Right forelimb (tissue), 1 donor: ENCODE measurements around the gene ACTL8.
A peak's percentile ranks its signal among the peaks of the same experiment; 100 is the strongest.

ENCODE experiments used
- DNase-seq: peaks from one replicate; pipeline ENCODE4 v3.0.0-alpha.2; 2018

ACTL8 gene

DNA sequence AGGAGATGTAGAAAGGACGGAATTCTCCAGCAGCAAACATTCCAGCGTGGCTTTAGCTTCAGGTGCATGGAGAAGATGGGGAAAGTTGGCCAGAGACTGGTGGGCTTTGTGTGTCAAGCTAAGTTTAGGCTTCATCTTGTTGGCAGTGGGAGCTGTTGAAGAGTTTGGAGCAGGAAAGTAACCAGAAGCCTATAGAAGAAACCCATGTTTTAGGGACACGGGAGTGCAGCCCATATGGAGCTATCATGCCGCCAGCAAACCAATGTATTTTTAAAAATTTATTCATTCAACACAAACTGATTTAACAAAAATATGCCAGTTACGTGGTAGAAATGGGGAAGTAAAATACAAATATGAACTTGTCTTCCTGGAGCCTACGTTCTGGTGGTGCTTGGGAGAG, 53.7 kb downstream of the ACTL8 start:
- DNase-seq, result no peak

DNA sequence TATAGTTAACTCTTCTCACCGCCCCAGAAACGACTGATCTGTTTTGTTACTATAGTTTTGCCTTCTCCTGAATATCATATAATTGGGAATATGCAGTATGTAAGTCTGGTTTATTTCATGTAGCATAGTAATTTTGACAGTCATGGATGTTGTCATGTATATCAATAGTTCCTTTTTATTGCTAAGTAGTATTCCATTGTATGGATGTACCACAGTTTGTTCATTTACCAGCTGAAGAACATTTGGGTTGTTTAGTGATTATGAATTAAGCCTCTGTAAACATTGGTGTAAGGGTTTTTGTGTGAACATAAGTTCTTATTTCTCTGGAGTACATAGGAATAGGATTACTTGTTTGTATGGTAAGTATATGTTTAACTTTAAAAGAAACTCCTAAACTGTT, 55.5 kb downstream of the ACTL8 start:
- no peak for DNase-seq

DNA sequence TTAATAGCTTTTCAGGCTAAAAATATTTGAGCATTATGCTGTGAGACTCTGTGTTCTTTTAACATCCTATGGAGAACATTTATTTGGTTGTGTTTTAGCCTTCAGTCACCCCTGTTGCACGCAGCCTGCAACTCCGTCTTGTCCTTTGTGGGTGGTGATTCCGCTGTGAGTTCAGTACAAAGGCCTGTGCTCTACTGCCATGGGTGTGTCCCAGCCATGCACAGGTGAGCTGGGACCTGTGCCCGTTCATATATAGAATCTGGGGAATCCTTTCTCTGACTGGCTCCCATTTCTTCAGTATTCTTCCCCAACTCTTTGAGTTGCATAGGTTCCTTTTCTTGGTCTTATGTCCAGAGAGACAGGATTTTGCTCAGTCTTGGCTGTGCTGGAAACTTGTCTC, 61.4 kb downstream of the ACTL8 start:
- DNase-seq, result no peak

DNA sequence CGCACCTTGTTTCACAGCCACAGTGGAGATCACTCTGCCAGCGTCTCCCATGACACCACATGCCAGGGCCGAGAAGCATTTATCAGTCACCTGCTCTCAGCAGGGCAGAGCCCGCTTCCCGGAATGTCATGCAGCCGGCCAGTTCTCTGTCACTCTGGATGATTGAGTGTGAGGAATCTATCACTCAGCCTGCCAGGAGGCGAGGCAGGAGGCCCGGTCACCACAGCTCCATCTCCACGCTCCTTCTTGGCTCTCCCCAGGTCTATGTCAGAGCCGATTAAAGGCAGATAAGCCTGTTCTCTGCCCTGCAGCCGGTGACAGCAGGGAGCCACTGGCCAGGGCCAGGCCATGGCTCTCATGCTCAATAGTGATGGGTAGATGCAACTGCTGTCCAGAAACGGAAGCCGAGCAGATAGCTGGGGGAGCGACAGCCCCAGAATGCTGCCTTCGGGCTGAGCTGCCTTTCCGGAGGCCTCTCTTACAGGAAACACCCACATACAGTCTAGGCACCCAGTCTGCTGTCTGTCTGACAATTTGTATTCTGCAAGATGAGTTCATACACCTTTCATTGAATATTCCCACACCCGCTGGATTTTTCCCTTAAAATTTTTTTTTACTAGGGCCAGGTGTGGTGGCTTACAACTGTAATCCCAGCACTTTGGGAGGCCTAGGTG, 64.1 kb downstream of the ACTL8 start:
- no peak for DNase-seq

DNA sequence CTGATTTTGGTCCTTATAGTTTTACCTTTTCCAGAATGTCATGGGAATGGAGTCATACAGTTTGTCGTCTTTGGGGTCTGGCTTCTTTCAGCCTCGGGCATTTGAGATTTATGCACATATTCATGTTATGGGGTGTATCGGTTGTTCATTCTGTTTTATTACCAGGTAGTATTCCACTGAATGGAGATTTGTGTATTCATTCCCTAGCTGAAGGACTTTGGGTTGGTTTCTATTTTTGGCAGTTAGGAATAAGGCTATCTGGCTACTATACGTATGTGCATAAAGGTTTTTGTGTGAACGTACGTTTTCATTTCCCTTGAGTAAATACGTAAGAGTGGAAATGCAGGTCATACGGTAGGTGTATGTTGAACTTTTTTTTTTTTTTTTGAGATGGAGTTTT, 65.1 kb downstream of the ACTL8 start:
- DNase-seq, result no peak

DNA sequence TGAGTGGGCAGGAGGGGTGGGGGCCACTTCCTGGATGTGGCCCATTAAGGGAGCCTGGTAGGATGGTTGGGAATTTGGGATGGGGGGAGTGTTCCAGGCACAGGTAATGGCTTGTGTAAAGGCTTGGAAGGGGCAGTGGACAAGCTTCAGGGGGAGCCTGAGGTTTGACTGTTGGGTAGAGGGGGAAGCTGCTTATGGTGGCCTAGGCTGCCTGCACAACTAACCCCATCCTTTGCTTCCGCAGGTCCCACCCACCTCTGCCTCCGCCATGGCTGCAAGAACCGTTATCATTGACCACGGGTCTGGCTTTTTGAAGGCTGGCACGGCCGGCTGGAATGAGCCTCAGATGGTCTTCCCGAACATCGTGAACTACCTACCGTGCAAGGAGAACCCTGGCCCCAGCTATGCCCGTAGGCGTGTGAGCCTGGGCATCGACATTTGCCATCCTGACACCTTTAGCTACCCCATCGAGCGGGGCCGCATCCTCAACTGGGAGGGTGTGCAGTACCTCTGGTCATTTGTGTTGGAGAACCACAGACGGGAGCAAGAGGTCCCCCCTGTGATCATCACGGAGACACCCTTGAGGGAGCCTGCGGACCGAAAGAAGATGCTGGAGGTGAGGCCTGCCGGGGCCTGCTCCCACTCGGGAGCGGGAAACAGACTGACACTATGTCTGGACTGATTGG, 67.8 kb downstream of the ACTL8 start:
- DNase-seq, result no peak

DNA sequence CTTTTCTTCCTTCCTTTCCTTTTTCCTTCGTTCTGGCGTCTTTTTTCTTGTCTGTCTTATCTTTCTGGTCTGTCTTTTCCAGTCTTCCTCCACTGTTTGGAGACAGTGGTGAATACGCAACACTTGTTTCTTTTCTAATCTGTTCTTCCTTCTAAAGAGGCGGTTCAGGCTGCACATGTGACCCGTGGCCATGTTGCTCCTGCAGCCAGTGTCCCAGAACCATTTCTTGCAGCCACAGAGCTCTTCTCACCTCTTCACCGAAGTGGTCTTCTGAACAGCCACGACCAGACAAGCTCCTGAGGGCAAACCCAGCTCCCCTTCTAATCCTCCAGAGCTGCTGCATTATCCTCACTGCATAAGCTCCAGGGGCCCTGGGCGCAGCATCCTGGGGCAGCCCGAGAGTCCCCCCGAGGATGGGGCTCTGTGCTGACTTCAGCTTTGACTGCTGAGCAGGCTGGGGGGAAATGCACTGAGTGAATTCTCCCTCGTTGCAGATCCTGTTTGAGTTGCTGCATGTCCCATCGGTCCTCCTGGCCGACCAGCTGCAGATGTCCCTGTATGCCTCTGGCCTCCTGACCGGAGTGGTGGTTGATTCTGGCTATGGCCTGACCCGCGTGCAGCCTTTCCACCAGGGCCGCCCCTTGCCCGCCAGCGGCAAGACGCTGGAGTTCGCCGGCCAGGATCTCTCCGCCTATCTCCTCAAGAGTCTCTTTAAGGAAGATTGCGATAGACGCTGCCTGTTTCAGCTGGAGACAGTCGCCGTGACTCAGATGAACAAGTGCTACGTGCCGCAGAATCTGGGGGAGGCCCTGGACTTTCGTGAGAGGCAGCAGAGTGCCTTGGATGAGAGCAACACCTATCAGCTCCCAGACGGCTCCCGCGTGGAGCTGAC, 70.4 kb downstream of the ACTL8 start:
- DNase-seq, result no peak

DNA sequence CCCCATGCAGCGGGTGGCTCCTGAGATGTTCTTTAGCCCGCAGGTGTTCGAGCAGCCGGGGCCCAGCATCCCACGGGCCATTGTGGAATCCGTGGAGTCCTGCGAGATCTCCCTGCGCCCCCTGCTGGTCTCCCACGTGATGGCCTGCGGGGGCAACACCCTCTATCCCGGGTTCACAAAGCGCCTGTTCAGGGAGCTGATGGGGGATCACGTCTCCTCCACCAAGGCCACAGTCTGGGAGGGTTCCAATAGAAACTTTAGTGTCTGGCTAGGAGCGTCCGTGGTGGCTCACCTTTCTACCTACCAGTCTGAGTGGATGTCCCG, 71.0 kb downstream of the ACTL8 start:
- peak; percentile 53 for DNase-seq

DNA sequence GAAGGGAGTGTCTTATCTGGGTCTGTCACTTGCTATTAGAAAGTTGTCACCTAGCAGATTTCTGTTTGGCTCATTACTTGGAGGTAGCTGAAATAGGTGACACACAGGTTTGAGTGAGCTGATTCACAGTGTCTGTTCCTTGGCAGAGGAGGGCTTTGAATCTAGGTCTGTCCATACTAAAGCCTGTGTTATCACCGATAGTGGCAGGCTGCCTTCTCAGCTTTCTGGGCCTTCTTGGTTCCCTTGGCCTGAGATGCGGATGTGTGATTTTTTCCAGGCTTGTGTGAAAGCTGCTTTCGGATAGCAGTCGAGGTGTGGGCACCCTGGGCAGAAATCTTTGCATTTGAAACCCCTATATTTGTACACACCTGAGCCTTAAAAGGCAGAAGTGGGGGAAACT, 73.9 kb downstream of the ACTL8 start:
- DNase-seq, result no peak

DNA sequence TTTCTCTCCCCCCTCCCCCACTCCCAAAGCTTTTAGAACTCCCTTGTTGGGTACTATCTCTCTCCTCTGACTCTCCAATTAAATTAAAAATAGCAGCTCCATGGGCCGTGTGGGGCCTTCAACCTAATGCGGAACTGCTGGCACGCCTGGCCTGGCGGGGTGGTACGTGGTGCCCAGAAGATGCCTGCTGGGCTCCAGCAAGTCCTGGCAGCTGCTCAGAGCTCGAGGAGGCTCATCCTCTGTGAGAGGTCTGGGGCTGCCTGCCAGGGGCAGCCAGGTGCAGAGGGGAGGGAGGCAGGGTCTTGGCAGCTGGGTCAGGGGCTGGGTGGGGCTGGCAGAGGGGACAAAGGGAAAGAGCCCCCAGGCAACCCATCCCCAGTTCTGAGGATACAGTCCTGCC, 74.4 kb downstream of the ACTL8 start:
- DNase-seq, result no peak

DNA sequence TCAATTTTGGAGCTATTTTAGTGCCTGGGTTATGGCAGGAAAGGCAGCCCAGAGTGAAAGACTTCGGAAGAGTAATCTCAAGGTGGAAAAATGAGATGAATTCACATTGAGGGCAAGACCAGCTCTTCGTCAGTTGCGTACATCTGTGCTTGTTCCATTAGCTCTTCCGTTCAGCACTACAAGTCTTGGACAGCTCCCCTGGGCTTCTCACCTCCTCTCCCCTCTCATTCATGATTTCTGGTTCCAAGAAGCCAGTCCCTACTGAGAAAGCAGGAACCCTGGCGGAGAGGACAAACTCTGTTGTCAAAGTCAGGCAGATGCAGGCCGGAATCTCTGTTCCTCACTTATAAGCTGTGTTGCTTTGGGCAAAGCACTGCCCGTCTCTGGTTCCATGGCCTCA, 76.5 kb downstream of the ACTL8 start:
- peak; percentile 54 for DNase-seq

DNA sequence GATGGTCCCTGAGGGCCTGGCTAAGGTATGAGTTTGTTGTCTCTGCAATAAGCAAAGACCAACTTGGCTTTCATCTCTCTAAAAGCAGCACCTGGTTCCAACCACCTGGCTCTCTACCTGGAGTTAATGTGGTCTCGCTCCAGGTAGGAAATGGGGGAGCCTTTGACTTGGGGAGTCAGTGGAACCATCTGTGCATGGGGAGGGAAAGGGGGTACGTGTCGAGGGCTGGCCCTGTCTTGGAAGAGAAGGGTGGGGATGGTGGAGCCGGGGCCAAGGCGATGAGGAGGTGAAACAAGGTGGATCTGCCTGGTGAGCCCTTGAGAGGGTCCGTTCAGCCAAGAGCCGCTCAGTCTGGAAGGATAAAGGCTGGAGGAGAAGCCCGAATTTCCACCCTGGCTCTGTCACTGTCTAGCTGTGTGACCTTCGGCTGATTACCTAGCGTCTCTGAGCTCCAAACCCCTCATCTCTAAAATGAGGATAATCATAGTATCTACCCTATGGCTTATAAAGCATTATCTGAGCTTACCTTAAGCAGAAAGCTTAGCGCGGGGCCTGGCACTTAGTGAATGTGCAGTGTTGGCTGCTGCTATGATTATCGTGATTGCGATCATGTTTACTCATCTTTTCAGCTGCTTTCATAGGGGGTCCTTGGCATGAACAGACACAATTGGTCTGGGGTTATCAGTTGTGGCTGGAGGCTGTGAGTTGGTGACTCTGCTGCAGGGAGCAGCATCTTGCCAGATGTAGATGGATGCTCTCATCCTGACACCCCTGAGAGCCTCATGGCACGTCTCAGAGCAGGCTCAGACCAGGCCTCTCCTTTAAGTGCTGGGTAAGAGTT, 78.7 kb downstream of the ACTL8 start:
- DNase-seq, result peak; percentile 20

DNA sequence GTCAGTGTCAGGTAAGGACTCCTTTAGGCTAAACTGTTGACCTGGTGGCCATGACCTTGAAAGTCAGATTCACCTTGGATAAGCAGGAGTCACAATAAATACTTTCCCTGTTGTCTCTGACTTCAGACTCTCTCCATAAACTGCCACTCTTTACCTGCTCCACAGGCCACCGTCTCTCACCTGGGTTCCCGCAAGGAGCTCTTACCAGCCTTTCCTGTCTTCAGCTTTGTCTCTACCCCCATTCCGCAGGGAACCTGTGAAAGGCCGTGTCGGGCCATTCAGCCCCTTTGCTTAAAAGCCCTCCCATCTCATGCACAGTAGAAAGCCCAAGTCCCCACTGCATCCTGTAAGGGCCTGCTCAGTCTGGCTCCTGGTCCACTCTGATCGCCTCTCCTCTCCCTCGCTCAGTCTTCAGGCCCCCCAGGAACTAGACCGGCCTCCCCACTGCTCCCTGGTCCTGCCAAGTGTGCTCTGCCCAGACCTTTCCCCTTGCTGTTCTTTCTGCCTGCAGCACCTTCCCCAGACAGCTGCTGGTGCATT, 79.5 kb downstream of the ACTL8 start:
- DNase-seq, result peak; percentile 23

DNA sequence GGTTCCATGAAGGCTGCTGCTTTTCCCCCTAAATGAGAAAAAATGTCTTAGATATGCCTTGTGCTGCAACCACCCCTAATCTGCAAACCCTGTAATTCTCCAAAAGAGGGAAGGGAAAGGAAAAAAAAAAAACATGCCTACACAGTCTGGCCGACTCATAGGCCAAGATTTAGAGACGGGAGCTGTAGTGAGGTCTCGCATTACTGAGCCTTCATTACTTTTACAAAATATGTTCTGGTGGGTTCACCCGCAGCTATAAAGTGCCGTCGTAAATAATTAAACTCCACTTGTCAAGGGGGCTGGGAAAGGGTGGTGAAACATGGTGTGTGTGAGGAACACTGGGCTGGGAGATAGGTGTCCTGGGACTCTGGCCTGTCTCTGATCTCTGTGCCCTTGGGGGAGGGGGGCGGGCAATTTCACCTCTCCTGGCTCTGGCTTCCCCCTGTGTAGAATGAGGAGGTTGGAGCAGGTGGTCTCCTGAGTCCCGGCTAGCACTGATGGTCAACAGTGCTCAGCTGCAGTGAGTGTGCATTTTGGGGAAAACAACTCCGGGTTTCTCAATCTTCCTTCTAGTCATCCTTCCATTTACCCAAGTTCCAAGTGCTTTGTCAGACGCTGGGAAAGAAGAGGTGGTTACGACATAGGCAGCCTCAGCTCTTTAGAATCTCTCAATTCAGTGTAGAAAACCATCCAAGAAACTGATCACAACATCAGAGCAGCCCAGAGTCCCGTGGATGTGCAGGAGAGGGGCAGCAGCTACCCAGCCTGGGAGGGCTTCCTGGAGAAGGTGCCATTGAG, 82.3 kb downstream of the ACTL8 start:
- DNase-seq, result peak; percentile 13

DNA sequence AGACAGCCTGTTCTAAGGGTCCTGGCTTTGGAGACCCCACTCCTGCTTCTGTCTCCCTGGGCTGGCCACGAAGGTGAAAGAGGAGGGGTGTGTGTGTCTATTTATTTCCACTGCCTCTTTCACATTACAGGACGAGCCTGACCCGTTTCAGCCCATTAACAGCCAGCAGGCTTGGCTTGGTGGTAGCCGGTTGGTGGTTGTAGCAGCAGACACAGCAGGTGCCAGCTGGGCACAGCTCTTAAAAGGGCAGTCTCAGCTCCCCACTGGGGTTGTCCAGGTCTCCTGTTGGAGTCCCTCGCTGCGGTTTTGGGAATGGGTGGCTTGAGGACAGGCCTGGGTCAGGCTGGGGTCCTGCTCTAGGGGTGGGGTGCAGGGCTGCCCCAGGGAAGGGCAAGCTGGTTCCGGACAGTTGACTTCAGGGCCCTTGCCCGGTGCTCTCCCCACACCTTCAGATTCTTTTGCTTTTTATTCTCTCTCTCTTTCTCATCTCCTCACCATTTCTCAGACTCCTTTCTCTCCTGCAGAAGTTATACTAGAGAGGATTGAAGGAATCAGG, 84.6 kb downstream of the ACTL8 start:
- DNase-seq, result no peak

DNA sequence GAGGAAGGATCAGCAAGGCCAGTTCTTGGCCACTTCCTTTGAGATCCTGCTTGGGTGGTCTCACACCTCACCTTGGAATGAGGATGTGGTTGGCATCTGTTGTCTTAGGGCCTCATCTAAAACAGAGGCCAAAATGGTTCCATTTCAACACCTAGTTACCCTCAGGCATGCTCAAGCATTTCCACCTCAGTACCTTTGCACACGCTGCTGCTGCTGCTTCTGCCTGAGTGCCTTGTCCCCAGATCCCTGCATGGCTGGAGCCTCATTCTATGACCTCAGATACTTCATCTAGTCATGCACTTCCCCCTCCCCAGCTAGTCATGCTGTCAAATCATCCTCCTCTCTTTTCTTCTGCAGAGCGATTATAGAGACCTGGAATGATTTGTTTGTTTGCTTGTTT, 86.8 kb downstream of the ACTL8 start:
- DNase-seq, result no peak

DNA sequence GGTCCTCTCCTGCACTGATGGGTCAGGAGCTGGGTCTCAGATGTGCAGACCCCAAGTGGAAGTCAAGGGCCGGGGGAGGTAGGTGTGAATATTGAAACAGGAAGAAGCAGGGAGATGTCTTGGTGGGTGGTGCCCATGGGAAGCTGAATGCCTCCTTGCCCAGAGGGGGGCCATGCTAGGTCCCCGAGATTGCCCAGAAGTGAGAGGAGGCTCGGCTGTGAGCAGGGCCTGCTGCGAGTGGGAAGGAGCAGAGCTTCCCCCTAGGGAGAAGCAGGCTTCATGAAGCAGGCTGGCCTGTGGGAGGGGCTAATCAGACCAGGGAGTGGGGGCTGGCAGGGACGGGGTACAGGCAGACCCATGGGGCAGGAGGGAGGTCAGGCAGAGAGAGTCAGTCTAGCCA, 87.6 kb downstream of the ACTL8 start:
- no peak for DNase-seq

DNA sequence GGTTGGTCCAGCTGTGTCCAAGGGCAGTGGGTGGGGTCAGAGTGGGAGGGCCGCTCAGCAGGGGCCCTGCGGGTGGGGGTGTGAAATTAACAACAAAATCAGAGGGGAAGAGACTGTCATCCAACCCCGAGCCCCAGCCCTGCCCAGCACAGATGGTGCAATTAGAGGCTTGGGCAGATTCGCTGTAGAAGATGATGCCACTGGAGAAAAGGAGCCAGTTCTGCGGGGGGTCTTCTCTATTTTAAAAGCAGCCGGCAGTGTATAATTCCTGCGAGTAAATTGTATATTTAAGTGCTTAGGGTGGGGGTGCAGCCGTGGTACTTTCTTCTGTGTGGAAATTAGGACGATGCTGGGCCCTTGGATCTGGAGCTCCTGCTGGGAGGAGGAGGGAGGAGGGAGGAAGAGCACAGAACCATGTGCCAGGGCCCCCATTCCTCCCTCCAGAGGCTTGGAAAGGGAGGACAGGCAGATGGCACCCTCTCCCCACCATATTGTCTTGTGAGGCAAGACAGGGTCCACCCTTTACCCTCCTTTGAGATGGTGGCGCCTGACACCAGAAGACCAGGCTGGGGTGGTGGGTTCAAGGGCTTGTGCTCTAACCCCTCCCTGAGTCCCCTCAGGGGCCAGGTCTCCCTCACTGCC, 89.2 kb downstream of the ACTL8 start:
- no peak for DNase-seq

DNA sequence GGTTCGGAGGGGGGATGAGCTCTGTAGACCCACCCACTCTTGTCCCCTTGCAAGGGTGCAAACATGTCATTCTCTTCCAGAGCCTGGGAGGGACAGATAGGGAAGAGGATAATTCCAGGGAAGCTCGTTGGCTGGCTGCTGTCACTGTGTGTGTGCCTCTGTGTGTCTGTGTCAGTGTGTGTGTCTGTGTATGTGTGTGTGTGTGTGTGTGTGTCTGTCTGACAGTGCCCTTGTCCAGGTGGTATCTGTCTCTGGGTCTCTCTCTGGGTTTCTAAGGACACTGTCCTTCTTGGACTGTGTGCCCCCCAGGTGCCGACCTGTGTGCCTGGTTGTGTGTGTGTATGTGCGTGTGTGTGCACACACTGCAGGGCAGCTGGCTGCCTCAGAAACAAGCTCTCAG, 90.5 kb downstream of the ACTL8 start:
- DNase-seq, result no peak

DNA sequence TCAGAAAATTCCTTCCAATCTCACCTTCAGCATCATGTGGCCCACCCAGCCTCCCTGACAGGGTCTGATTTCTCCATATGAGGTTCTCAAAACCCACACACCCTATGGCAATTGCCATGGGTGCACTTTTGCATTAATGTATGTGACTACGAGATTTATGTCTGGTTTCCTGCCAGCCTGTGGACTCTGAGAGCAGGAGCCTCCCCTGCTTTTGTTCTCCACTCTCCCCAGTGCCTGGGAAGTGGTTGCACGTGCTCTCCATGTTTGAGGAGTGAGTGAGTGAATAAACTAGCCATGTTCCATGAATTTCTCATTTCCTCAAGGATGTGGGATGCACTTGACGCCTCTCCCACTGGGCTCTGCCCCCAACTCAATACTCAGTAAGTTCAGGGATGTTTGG, 91.2 kb downstream of the ACTL8 start:
- DNase-seq, result no peak

DNA sequence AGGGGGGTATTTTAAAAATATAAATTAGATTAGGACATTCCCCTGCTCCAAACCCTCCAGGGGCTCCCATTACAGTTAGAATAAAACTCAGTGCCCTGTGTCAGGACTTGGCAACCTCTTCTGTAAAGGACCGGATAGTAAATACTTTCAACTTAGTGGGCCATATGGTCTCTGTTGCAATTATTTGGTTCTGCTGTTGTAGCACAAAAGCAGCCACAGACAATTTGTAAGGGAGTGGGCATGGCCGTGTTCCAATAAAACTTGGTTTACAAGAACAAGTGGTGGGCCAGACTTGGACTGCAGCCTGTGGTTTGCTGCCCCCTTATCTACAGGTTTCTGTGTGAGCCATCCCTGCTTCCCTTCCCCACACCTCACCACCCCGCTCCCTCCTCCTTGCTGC, 92.0 kb downstream of the ACTL8 start:
- no peak for DNase-seq
